ENCODE results near the gene HJV. TPM values are rescaled to one million over a fixed set of nuclear protein-coding genes. Genes with fewer than 3 reads are reported as not detected.
"Not testable (repeated sequence)": the region's sequence is repeated elsewhere in the genome, so short reads cannot be mapped to it uniquely, and the experiment has no call there.

The HJV gene
- total RNA-seq, 3 donors from 2014 or later (not counting 1 experiment from before 2014, with no cell fraction given) = not detected

- DNase-seq (peak in 1 of 2 donors; percentile 64), ATAC-seq (peak in 1 of 3 donors; percentile 18)
- Mint-ChIP-seq H3K36me3 (no peaks in the 10 kb centered on the region), H3K4me3 (no peak overlapping the region), H3K27ac (no peak overlapping the region), H3K27me3 (ENCODE audit: low read depth in 2 of 2) (peaks cover 0 to 10% of the 10 kb centered on the region in 2 donors), H3K4me1 (peaks cover 30 to 33% of the 10 kb centered on the region in 2 donors), H3K9me3 (no peaks in the 10 kb centered on the region)
- peak; percentile 36 for TF ChIP-seq CTCF (IDR thresholded peaks at IDR 0.05)
- H3K27me3 ChIP-seq (ENCODE audit: control insufficient read depth, insufficient read depth, low read length) = no peaks in the 10 kb centered on the region
- H3K4me1 ChIP-seq (ENCODE audit: control insufficient read depth, insufficient read depth, low read length) = peaks cover 21% of the 10 kb centered on the region
- H3K27ac ChIP-seq (ENCODE audit: low read length) = no peak overlapping the region
- H3K9me3 ChIP-seq (ENCODE audit: control insufficient read depth, insufficient read depth, low read length) = no peaks in the 10 kb centered on the region
- no peak overlapping the region for H3K4me3 ChIP-seq (ENCODE audit: low read length)
- 58% methylated on average over 5 of the region's 6 CpGs for WGBS (ENCODE audit: insufficient coverage)
- intact Hi-C loops (cut with micrococcal nuclease) = no loop called here
- no peaks in the 10 kb centered on the region for H3K36me3 ChIP-seq (ENCODE audit: control insufficient read depth, insufficient read depth, low read length)
Measured at GRCh38 chr1:146032631-146033219, 11.2 kb upstream of the HJV start.

GRCh38 chr1:146031476-146031875 is 9.9 kb upstream of the HJV start:
- H3K27me3 ChIP-seq (ENCODE audit: control insufficient read depth, insufficient read depth, low read length) = no peaks in the 10 kb centered on the region
- Mint-ChIP-seq H3K27ac (no peak overlapping the region), H3K27me3 (ENCODE audit: low read depth in 2 of 2) (peaks cover 0 to 11% of the 10 kb centered on the region in 2 donors), H3K4me1 (peaks cover 17 to 21% of the 10 kb centered on the region in 2 donors), H3K4me3 (no peak overlapping the region), H3K36me3 (no peaks in the 10 kb centered on the region), H3K9me3 (no peaks in the 10 kb centered on the region)
- no peak overlapping the region for H3K27ac ChIP-seq (ENCODE audit: low read length)
- DNase-seq (no peak), ATAC-seq (no peak)
- TF ChIP-seq CTCF (IDR thresholded peaks at IDR 0.05) = no peak
- intact Hi-C loops (cut with micrococcal nuclease) = no loop called here
- H3K4me1 ChIP-seq (ENCODE audit: control insufficient read depth, insufficient read depth, low read length) = peaks cover 13% of the 10 kb centered on the region
- H3K36me3 ChIP-seq (ENCODE audit: control insufficient read depth, insufficient read depth, low read length) = no peaks in the 10 kb centered on the region
- no peak overlapping the region for H3K4me3 ChIP-seq (ENCODE audit: low read length)
- H3K9me3 ChIP-seq (ENCODE audit: control insufficient read depth, insufficient read depth, low read length) = no peaks in the 10 kb centered on the region

GRCh38 chr1:146029117-146029516 is 7.6 kb upstream of the HJV start:
- Mint-ChIP-seq H3K4me3 (no peak overlapping the region), H3K36me3 (no peaks in the 10 kb centered on the region), H3K4me1 (peaks cover 0 to 4% of the 10 kb centered on the region in 2 donors), H3K27me3 (ENCODE audit: low read depth in 2 of 2) (peaks cover 8 to 14% of the 10 kb centered on the region in 2 donors), H3K9me3 (no peaks in the 10 kb centered on the region), H3K27ac (no peak overlapping the region)
- DNase-seq (no peak), ATAC-seq (no peak)
- no peaks in the 10 kb centered on the region for H3K36me3 ChIP-seq (ENCODE audit: control insufficient read depth, insufficient read depth, low read length)
- H3K27me3 ChIP-seq (ENCODE audit: control insufficient read depth, insufficient read depth, low read length) = peaks cover 2% of the 10 kb centered on the region
- no peak for TF ChIP-seq CTCF (IDR thresholded peaks at IDR 0.05)
- H3K27ac ChIP-seq (ENCODE audit: low read length) = no peak overlapping the region
- H3K4me3 ChIP-seq (ENCODE audit: low read length) = no peak overlapping the region
- no peaks in the 10 kb centered on the region for H3K4me1 ChIP-seq (ENCODE audit: control insufficient read depth, insufficient read depth, low read length)
- intact Hi-C loops (cut with micrococcal nuclease) = no loop called here
- no peaks in the 10 kb centered on the region for H3K9me3 ChIP-seq (ENCODE audit: control insufficient read depth, insufficient read depth, low read length)

GRCh38 chr1:146026650-146027049 is 5.1 kb upstream of the HJV start:
- H3K4me1 ChIP-seq (ENCODE audit: control insufficient read depth, insufficient read depth, low read length); H3K4me3 Mint-ChIP-seq; H3K4me1 Mint-ChIP-seq; H3K27ac ChIP-seq (ENCODE audit: low read length); H3K9me3 ChIP-seq (ENCODE audit: control insufficient read depth, insufficient read depth, low read length); H3K4me3 ChIP-seq (ENCODE audit: low read length); ATAC-seq; H3K36me3 Mint-ChIP-seq; H3K27ac Mint-ChIP-seq; H3K9me3 Mint-ChIP-seq; H3K27me3 ChIP-seq (ENCODE audit: control insufficient read depth, insufficient read depth, low read length); H3K36me3 ChIP-seq (ENCODE audit: control insufficient read depth, insufficient read depth, low read length); intact Hi-C loops (cut with micrococcal nuclease); DNase-seq: not testable (repeated sequence)
- 93% methylated on average over 1 of the region's 1 CpG for WGBS (ENCODE audit: insufficient coverage)
- H3K27me3 Mint-ChIP-seq (ENCODE audit: low read depth in 2 of 2) = peaks cover 9 to 19% of the 10 kb centered on the region in 2 donors

GRCh38 chr1:146025787-146026495 is 4.4 kb upstream of the HJV start:
- ATAC-seq; H3K4me1 ChIP-seq (ENCODE audit: control insufficient read depth, insufficient read depth, low read length); H3K4me3 Mint-ChIP-seq; H3K27me3 ChIP-seq (ENCODE audit: control insufficient read depth, insufficient read depth, low read length); H3K4me3 ChIP-seq (ENCODE audit: low read length); DNase-seq; H3K36me3 ChIP-seq (ENCODE audit: control insufficient read depth, insufficient read depth, low read length); H3K9me3 Mint-ChIP-seq; H3K36me3 Mint-ChIP-seq; H3K27ac Mint-ChIP-seq; intact Hi-C loops (cut with micrococcal nuclease); H3K27ac ChIP-seq (ENCODE audit: low read length); H3K4me1 Mint-ChIP-seq; H3K9me3 ChIP-seq (ENCODE audit: control insufficient read depth, insufficient read depth, low read length): not testable (repeated sequence)
- 90% methylated on average over 2 of the region's 2 CpGs for WGBS (ENCODE audit: insufficient coverage)
- peaks cover 15 to 23% of the 10 kb centered on the region in 2 donors for H3K27me3 Mint-ChIP-seq (ENCODE audit: low read depth in 2 of 2)

Data from natural killer cell (primary cell).